HepG2 (cell line): ENCODE measurements around the gene DNMT1. TPM values are rescaled to one million over a fixed set of nuclear protein-coding genes. Genes with fewer than 3 reads are reported as not detected.

Source experiments
- ASH2L ChIP-seq: fragments of 300-600, 200-600 bp; sonication (generic); IDR thresholded peaks from 2 replicates; pipeline ENCODE4 v1.7.0; 2017; ENCODE audit warnings: low read depth, mild to moderate bottlenecking, moderate library complexity, mixed read lengths, low read length; ENCODE audit not compliant: insufficient read length
- CHD2 ChIP-seq: IDR thresholded peaks from 2 replicates; pipeline ENCODE4 v1.6.1; 2011; ENCODE audit warnings: low read depth, low read length, improper control_type of control experiment
- DNMT1 ChIP-seq: sonication (generic); formaldehyde crosslinking; IDR thresholded peaks from 2 replicates; pipeline ENCODE4 v1.5.1; 2020; ENCODE audit warnings: mild to moderate bottlenecking, missing genetic modification reagents
- HDAC6 ChIP-seq: fragments of 200-600 bp; sonication (generic); IDR thresholded peaks from 2 replicates; pipeline ENCODE4 v1.7.0; 2017; ENCODE audit warnings: mild to moderate bottlenecking, antibody characterized with exemption, low read length, low read depth
- HIC2 ChIP-seq: sonication (generic); formaldehyde crosslinking; IDR thresholded peaks from 2 replicates; pipeline ENCODE4 v1.9.0; 2022; ENCODE audit warnings: low read depth, missing genetic modification reagents
- HNRNPL ChIP-seq: fragments of 200-400 bp; formaldehyde crosslinking; IDR thresholded peaks from 2 replicates; pipeline ENCODE4 v1.6.1; 2017; ENCODE audit warnings: mild to moderate bottlenecking, low read depth, low read length
- IKZF1 ChIP-seq: fragments of 450-650 bp; IDR thresholded peaks from 2 replicates; pipeline ENCODE4 v1.7.1; 2016
- PAWR ChIP-seq: sonication (generic); formaldehyde crosslinking; IDR thresholded peaks from 2 replicates; pipeline ENCODE4 v1.4.0; 2020; ENCODE audit warnings: missing genetic modification reagents, mild to moderate bottlenecking, borderline replicate concordance
- PHF5A ChIP-seq: IDR thresholded peaks from one replicate; pipeline ENCODE4 v1.6.1; 2018; ENCODE audit warnings: low read depth, missing genetic modification reagents; ENCODE audit not compliant: unreplicated experiment
- RBM39 ChIP-seq: fragments of 200-400 bp; formaldehyde crosslinking; IDR thresholded peaks from one replicate; pipeline ENCODE4 v1.6.1; 2018; ENCODE audit warnings: antibody characterized with exemption, mild to moderate bottlenecking, low read depth, low read length; ENCODE audit not compliant: poor library complexity, severe bottlenecking
- RFXANK ChIP-seq: IDR thresholded peaks from 2 replicates; pipeline ENCODE4 v1.6.1; 2016
- RFXAP ChIP-seq: sonication (generic); formaldehyde crosslinking; IDR thresholded peaks from 2 replicates; pipeline ENCODE4 v1.4.0; 2020; ENCODE audit warnings: missing genetic modification reagents, borderline replicate concordance
- SAFB2 ChIP-seq: sonication (generic); formaldehyde crosslinking; IDR thresholded peaks from 2 replicates; pipeline ENCODE4 v1.5.1; 2020; ENCODE audit warnings: missing genetic modification reagents, low read depth, mild to moderate bottlenecking, borderline replicate concordance
- TRAFD1 ChIP-seq: sonication (generic); formaldehyde crosslinking; IDR thresholded peaks from 2 replicates; pipeline ENCODE4 v1.5.1; 2020; ENCODE audit warnings: missing genetic modification reagents, mild to moderate bottlenecking, borderline replicate concordance
- ZMAT3 ChIP-seq: sonication (generic); formaldehyde crosslinking; conservative IDR thresholded peaks from 2 replicates; pipeline ENCODE4 v1.7.0; 2021; ENCODE audit warnings: missing genetic modification reagents
- ZNF607 ChIP-seq: sonication (generic); formaldehyde crosslinking; IDR thresholded peaks from 2 replicates; pipeline ENCODE4 v1.5.1; 2020; ENCODE audit warnings: missing genetic modification reagents, mild to moderate bottlenecking, borderline replicate concordance
- ZNF737 ChIP-seq: sonication (generic); formaldehyde crosslinking; IDR thresholded peaks from 2 replicates; pipeline ENCODE4 v1.5.0; 2020; ENCODE audit warnings: missing genetic modification reagents, mild to moderate bottlenecking, borderline replicate concordance
- ZNF768 ChIP-seq: sonication (generic); formaldehyde crosslinking; IDR thresholded peaks from 2 replicates; pipeline ENCODE4 v1.4.0; 2020; ENCODE audit warnings: missing genetic modification reagents
- polyA plus RNA-seq, 8 experiments: library from polyadenylated mRNA; depleted of rRNA in 3 of 8; stranded (reverse) in 7 of 8; unstranded in 1 of 8; fragments of >200 nt; fragmentation: Illumina TruSeq in 4 of 8; extraction: Trizol in 4 of 8; gene quantifications; 2 replicates each; pipeline versions ENCODE4 v1.2.1 to v1.2.3, GENCODE V29; 2011 to 2016; ENCODE audit warnings: low read depth in 4 of 8, missing spikeins in 1 of 8, mixed read lengths in 1 of 8; ENCODE audit not compliant: insufficient read depth in 1 of 8
- total RNA-seq, 5 experiments: library from RNA; depleted of rRNA; stranded (reverse); fragments of >200 nt; fragmentation: Illumina TruSeq; extraction: Trizol; gene quantifications; 2 replicates each; pipeline ENCODE4 v1.2.3, GENCODE V29; 2016; ENCODE audit warnings: low read depth in 1 of 5
- TF ChIP-seq, protein P1 (sequence below): IDR thresholded peaks from 2 replicates; pipeline ENCODE4 v1.6.1; 2016; ENCODE audit warnings: low read depth
- TF ChIP-seq, protein P2 (sequence below): sonication (generic); formaldehyde crosslinking; conservative IDR thresholded peaks from 2 replicates; pipeline ENCODE4 v1.8.0; 2022; ENCODE audit warnings: mild to moderate bottlenecking, moderate library complexity, missing genetic modification reagents
- TF ChIP-seq, protein P3 (sequence below): sonication (generic); formaldehyde crosslinking; IDR thresholded peaks from 2 replicates; pipeline ENCODE4 v1.8.0; 2022; ENCODE audit warnings: low read depth, missing genetic modification reagents

Gene DNMT1
- total and polyA plus RNA-seq, 2 of the 13 experiments (the other 11 are each of a cell fraction or from before 2014, with no cell fraction given): 31.2 to 91.1 TPM

DNA sequence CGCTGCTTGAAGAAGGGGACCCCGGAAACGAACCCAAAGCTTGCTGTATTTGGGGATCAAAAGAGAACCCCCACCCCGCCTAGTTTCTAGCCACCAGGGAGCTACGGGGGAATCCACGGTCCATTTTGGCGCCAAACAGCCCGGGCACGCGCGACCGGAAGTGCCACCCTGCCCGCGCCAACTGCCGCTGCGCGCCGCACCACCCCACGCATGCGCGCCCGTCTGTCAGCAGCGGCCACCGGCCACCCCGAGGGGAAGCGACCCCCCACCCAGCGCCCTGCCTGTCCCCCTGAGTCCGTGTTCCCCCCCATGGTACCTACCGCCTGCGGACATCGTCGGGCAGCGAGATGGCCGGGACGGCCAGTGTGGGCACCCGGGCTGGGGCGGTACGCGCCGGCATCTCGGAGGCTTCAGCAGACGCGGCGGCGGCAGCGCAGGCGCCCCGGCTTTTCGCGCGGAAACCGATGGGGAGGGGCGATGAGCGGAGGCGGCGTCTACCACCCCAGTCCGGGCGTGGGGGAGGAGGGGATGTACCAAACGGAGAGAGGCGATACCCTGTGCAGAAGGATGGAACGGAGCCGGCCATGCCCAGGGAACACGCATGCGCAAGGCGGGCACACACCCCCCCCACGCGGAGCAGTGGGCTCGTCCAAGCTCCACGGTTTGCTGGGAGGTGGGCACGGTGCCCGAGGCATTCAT is at the start of gene DNMT1 (continued):
- TF ChIP-seq ZNF737 (CRISPR knock-in tag) (no peak), PHF5A (CRISPR knock-in tag) (no peak), ZNF607 (CRISPR knock-in tag) (peak; percentile 86; the same call in 1 of the 2 replicates), ZNF768 (CRISPR knock-in tag) (no peak; the same call in 1 of the 2 replicates), HNRNPL (no peak; the same call in 1 of the 2 replicates), ASH2L (peak; percentile 86), TRAFD1 (CRISPR knock-in tag) (0 out of 2 replicates have a peak, but pooled peaks have one; percentile 22), RFXAP (no peak), RBM39 (peak; percentile 66), SAFB2 (peak; percentile 96), IKZF1 (no peak), HDAC6 (no peak), ZMAT3 (CRISPR knock-in tag) (peak; percentile 91), HIC2 (CRISPR knock-in tag) (peak; percentile 84), RFXANK (CRISPR knock-in tag) (no peak), CHD2 (no peak), PAWR (CRISPR knock-in tag) (no peak), DNMT1 (peak; percentile 24; the same call in 1 of the 2 replicates)
- TF ChIP-seq, protein P1, sequence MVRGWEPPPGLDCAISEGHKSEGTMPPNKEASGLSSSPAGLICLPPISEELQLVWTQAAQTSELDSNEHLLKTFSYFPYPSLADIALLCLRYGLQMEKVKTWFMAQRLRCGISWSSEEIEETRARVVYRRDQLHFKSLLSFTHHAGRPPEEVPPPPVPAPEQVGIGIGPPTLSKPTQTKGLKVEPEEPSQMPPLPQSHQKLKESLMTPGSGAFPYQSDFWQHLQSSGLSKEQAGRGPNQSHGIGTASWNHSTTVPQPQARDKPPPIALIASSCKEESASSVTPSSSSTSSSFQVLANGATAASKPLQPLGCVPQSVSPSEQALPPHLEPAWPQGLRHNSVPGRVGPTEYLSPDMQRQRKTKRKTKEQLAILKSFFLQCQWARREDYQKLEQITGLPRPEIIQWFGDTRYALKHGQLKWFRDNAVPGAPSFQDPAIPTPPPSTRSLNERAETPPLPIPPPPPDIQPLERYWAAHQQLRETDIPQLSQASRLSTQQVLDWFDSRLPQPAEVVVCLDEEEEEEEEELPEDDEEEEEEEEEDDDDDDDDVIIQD (CRISPR knock-in tag): 0 out of 2 replicates have a peak, but pooled peaks have one; percentile 2
- TF ChIP-seq, protein P2, sequence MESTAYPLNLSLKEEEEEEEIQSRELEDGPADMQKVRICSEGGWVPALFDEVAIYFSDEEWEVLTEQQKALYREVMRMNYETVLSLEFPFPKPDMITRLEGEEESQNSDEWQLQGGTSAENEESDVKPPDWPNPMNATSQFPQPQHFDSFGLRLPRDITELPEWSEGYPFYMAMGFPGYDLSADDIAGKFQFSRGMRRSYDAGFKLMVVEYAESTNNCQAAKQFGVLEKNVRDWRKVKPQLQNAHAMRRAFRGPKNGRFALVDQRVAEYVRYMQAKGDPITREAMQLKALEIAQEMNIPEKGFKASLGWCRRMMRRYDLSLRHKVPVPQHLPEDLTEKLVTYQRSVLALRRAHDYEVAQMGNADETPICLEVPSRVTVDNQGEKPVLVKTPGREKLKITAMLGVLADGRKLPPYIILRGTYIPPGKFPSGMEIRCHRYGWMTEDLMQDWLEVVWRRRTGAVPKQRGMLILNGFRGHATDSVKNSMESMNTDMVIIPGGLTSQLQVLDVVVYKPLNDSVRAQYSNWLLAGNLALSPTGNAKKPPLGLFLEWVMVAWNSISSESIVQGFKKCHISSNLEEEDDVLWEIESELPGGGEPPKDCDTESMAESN (CRISPR knock-in tag): peak; percentile 96
- TF ChIP-seq, protein P3, sequence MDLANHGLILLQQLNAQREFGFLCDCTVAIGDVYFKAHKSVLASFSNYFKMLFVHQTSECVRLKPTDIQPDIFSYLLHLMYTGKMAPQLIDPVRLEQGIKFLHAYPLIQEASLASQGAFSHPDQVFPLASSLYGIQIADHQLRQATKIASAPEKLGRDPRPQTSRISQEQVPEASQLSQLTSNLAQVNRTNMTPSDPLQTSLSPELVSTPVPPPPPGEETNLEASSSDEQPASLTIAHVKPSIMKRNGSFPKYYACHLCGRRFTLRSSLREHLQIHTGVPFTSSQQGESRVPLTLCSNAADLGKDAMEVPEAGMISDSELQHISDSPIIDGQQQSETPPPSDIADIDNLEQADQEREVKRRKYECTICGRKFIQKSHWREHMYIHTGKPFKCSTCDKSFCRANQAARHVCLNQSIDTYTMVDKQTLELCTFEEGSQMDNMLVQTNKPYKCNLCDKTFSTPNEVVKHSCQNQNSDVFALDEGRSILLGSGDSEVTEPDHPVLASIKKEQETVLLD (CRISPR knock-in tag): peak; percentile 86
